IPS-18a (cell line): ENCODE data around the gene LYPD3.
"Not testable (repeated sequence)": the region's sequence is repeated elsewhere in the genome, so short reads cannot be mapped to it uniquely, and the experiment has no call there.

Experiments
- H3K27ac ChIP-seq: one replicate; pipeline ENCODE4 v1.5.1; 2013; ENCODE audit warnings: low read length
- H3K27me3 ChIP-seq: one replicate; pipeline ENCODE4 v1.6.1; 2013; ENCODE audit warnings: mild to moderate bottlenecking, low read length; ENCODE audit not compliant: control insufficient read depth, insufficient read depth
- H3K36me3 ChIP-seq: one replicate; pipeline ENCODE4 v1.6.1; 2013; ENCODE audit warnings: low read depth, low read length; ENCODE audit not compliant: control insufficient read depth
- H3K4me1 ChIP-seq: one replicate; pipeline ENCODE4 v1.6.1; 2013; ENCODE audit warnings: low read depth, low read length; ENCODE audit not compliant: control insufficient read depth
- H3K4me3 ChIP-seq: one replicate; pipeline ENCODE4 v1.5.1; 2013; ENCODE audit warnings: low read length
- H3K9ac ChIP-seq: one replicate; pipeline ENCODE4 v1.6.1; 2013; ENCODE audit warnings: mild to moderate bottlenecking, low read length, moderate library complexity
- H3K9me3 ChIP-seq: one replicate; pipeline ENCODE4 v1.6.1; 2013; ENCODE audit warnings: low read depth, low read length; ENCODE audit not compliant: control insufficient read depth

Gene LYPD3

GRCh38 chr19:43439709-43440063 lies 25.7 kb downstream of the LYPD3 start:
- H3K9me3 ChIP-seq = no peaks in the 10 kb centered on the region
- H3K27me3 ChIP-seq = no peaks in the 10 kb centered on the region
- no peak overlapping the region for H3K4me3 ChIP-seq
- H3K36me3 ChIP-seq = no peaks in the 10 kb centered on the region
- H3K27ac ChIP-seq = no peak overlapping the region
- no peak overlapping the region for H3K9ac ChIP-seq
- no peaks in the 10 kb centered on the region for H3K4me1 ChIP-seq

GRCh38 chr19:43439032-43439708 lies 26.2 kb downstream of the LYPD3 start:
- Histone ChIP-seq H3K9ac (no peak overlapping the region), H3K36me3 (no peaks in the 10 kb centered on the region), H3K4me1 (no peaks in the 10 kb centered on the region), H3K27ac (no peak overlapping the region), H3K4me3 (no peak overlapping the region), H3K9me3 (no peaks in the 10 kb centered on the region), H3K27me3 (no peaks in the 10 kb centered on the region)

GRCh38 chr19:43438291-43439031 lies 26.9 kb downstream of the LYPD3 start:
- Histone ChIP-seq H3K9ac (no peak overlapping the region), H3K4me3 (no peak overlapping the region), H3K27me3 (no peaks in the 10 kb centered on the region), H3K27ac (no peak overlapping the region), H3K4me1 (no peaks in the 10 kb centered on the region), H3K9me3 (no peaks in the 10 kb centered on the region), H3K36me3 (no peaks in the 10 kb centered on the region)

GRCh38 chr19:43437712-43438111 lies 27.7 kb downstream of the LYPD3 start:
- no peak overlapping the region for H3K27ac ChIP-seq
- no peaks in the 10 kb centered on the region for H3K4me1 ChIP-seq
- no peaks in the 10 kb centered on the region for H3K9me3 ChIP-seq
- H3K9ac ChIP-seq = no peak overlapping the region
- H3K27me3 ChIP-seq = no peaks in the 10 kb centered on the region
- no peaks in the 10 kb centered on the region for H3K36me3 ChIP-seq
- H3K4me3 ChIP-seq = no peak overlapping the region

- H3K27ac ChIP-seq, H3K9ac ChIP-seq, H3K4me1 ChIP-seq: not testable (repeated sequence)
Observed at GRCh38 chr19:43437284-43437683, 28.1 kb downstream of the LYPD3 start.

GRCh38 chr19:43435775-43436174 lies 29.6 kb downstream of the LYPD3 start:
- no peaks in the 10 kb centered on the region for H3K4me1 ChIP-seq
- H3K9me3 ChIP-seq = no peaks in the 10 kb centered on the region
- H3K27me3 ChIP-seq = no peaks in the 10 kb centered on the region
- H3K27ac ChIP-seq = no peak overlapping the region
- no peak overlapping the region for H3K4me3 ChIP-seq
- H3K36me3 ChIP-seq = no peaks in the 10 kb centered on the region
- no peak overlapping the region for H3K9ac ChIP-seq

More at GRCh38 chr19:43437284-43437683, 28.1 kb downstream of the LYPD3 start:
- H3K4me3 ChIP-seq, H3K36me3 ChIP-seq, H3K27me3 ChIP-seq, H3K9me3 ChIP-seq: not testable (repeated sequence)

- H3K36me3 ChIP-seq = no peaks in the 10 kb centered on the region
- no peak overlapping the region for H3K4me3 ChIP-seq
- no peaks in the 10 kb centered on the region for H3K27me3 ChIP-seq
- no peak overlapping the region for H3K27ac ChIP-seq
- H3K9ac ChIP-seq = no peak overlapping the region
- no peaks in the 10 kb centered on the region for H3K9me3 ChIP-seq
- no peaks in the 10 kb centered on the region for H3K4me1 ChIP-seq
Observed at GRCh38 chr19:43433689-43434088, 31.7 kb downstream of the LYPD3 start.

GRCh38 chr19:43433358-43433673 lies 32.1 kb downstream of the LYPD3 start:
- no peak overlapping the region for H3K27ac ChIP-seq
- no peaks in the 10 kb centered on the region for H3K27me3 ChIP-seq
- no peaks in the 10 kb centered on the region for H3K4me1 ChIP-seq
- H3K9me3 ChIP-seq = no peaks in the 10 kb centered on the region
- no peaks in the 10 kb centered on the region for H3K36me3 ChIP-seq
- H3K4me3 ChIP-seq = no peak overlapping the region
- no peak overlapping the region for H3K9ac ChIP-seq

- H3K9ac ChIP-seq = no peak overlapping the region
- no peaks in the 10 kb centered on the region for H3K4me1 ChIP-seq
- no peak overlapping the region for H3K27ac ChIP-seq
- no peak overlapping the region for H3K4me3 ChIP-seq
- H3K36me3 ChIP-seq = no peaks in the 10 kb centered on the region
- H3K9me3 ChIP-seq = no peaks in the 10 kb centered on the region
- no peaks in the 10 kb centered on the region for H3K27me3 ChIP-seq
Observed at GRCh38 chr19:43430976-43431375, 34.4 kb downstream of the LYPD3 start.

GRCh38 chr19:43430142-43430710 lies 35.2 kb downstream of the LYPD3 start:
- no peaks in the 10 kb centered on the region for H3K4me1 ChIP-seq
- no peak overlapping the region for H3K9ac ChIP-seq
- no peak overlapping the region for H3K4me3 ChIP-seq
- no peaks in the 10 kb centered on the region for H3K9me3 ChIP-seq
- no peaks in the 10 kb centered on the region for H3K36me3 ChIP-seq
- no peaks in the 10 kb centered on the region for H3K27me3 ChIP-seq
- no peak overlapping the region for H3K27ac ChIP-seq

GRCh38 chr19:43429395-43429794 lies 36.0 kb downstream of the LYPD3 start:
- Histone ChIP-seq H3K9ac (no peak overlapping the region), H3K4me3 (no peak overlapping the region), H3K27me3 (no peaks in the 10 kb centered on the region), H3K9me3 (no peaks in the 10 kb centered on the region), H3K4me1 (no peaks in the 10 kb centered on the region), H3K27ac (no peak overlapping the region), H3K36me3 (no peaks in the 10 kb centered on the region)
